Measurements from ENCODE around the gene GNAZ.

Gene GNAZ

DNA sequence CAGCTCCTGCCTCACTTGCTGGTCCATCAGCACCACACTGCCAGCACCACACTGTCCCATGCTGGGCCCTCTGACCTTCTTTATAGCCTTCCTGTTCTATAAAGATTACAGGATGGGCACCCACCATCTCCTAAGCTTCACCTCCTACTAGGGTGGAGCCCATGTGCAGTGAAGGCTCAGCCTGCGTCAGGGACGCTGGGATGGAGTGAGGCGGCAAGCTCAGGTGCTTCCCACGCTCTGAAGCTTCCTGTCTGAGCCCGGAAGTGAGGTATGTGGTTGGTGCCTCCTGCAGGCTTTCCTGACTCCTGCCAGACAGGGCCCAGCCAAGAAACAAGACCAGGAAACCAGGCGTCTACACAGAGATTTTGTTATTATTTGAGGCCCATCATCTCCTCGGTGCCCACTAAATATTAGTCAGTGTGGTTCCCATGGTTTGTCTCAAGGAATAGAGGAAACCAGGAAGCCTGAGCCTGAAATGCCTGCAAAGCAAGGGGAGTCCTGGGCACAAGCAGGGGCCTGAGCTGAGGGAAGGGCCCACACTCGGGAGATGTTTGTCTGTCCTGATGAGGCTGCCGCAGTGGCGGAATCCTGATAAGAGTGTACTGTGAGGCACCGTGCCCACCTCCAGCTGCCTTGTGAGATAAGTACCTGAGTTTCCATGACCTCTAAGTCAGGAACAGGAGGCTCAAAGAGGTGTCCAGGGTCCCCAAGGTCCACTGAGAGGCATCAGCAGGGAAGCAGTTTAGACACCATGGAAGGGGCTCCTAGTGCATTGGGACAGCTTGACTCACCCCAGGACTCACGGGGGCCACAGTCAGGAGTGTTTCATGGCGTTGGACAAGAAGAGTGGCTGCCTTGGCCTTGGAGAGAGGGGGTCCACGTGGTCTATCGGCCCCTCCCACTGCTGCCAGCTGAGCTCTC is 49.4 kb downstream of the GNAZ start:
- CTCF ChIA-PET = interaction anchor here (1.1 to 27.3 kb wide), 4 partner anchors 9 to 162 kb away, joined by 3 to 800 read pairs (median 4); no protein-coding TSS in a partner anchor
- POLR2A ChIA-PET = no interaction called here
- no peak for DNase-seq (ENCODE audit: low read depth, low spot score)
- no peak overlapping the region for H3K4me3 ChIP-seq (ENCODE audit: low read depth, low read length)
- TF ChIP-seq, protein P1, sequence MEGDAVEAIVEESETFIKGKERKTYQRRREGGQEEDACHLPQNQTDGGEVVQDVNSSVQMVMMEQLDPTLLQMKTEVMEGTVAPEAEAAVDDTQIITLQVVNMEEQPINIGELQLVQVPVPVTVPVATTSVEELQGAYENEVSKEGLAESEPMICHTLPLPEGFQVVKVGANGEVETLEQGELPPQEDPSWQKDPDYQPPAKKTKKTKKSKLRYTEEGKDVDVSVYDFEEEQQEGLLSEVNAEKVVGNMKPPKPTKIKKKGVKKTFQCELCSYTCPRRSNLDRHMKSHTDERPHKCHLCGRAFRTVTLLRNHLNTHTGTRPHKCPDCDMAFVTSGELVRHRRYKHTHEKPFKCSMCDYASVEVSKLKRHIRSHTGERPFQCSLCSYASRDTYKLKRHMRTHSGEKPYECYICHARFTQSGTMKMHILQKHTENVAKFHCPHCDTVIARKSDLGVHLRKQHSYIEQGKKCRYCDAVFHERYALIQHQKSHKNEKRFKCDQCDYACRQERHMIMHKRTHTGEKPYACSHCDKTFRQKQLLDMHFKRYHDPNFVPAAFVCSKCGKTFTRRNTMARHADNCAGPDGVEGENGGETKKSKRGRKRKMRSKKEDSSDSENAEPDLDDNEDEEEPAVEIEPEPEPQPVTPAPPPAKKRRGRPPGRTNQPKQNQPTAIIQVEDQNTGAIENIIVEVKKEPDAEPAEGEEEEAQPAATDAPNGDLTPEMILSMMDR (IDR thresholded peaks at IDR 0.05; ENCODE audit: insufficient read depth, low read length, missing control alignments) = no peak

- POLR2A ChIA-PET = interaction anchor here (0.5 kb wide), 1 partner anchor 25 kb away, joined by 3 read pairs; the partner anchor contains the start of gene RAB36
- TF ChIP-seq, protein P1 (IDR thresholded peaks at IDR 0.05; ENCODE audit: insufficient read depth, low read length, missing control alignments) = no peak
- CTCF ChIA-PET = interaction anchor here (0.8 to 27.3 kb wide), 5 partner anchors 11 to 271 kb away, joined by 3 to 800 read pairs (median 3); no protein-coding TSS in a partner anchor
- no peak overlapping the region for H3K4me3 ChIP-seq (ENCODE audit: low read depth, low read length)
- DNase-seq (ENCODE audit: low read depth, low spot score) = no peak
Observed at GRCh38 chr22:23120415-23120899, 50.1 kb downstream of the GNAZ start.

GRCh38 chr22:23121000-23121421 is 50.7 kb downstream of the GNAZ start:
- TF ChIP-seq, protein P1 (IDR thresholded peaks at IDR 0.05; ENCODE audit: insufficient read depth, low read length, missing control alignments) = no peak
- no peak overlapping the region for H3K4me3 ChIP-seq (ENCODE audit: low read depth, low read length)
- POLR2A ChIA-PET = interaction anchor here (0.5 to 0.7 kb wide), 2 partner anchors 24 to 261 kb away, joined by 3 read pairs; partner anchors contain the start of gene RAB36
- CTCF ChIA-PET = interaction anchor here (0.8 to 27.3 kb wide), 3 partner anchors 10 to 272 kb away, joined by 3 to 800 read pairs (median 3); no protein-coding TSS in a partner anchor
- DNase-seq (ENCODE audit: low read depth, low spot score) = no peak

- H3K4me3 ChIP-seq (ENCODE audit: low read depth, low read length) = no peak overlapping the region
- POLR2A ChIA-PET = interaction anchor here (0.7 kb wide), 1 partner anchor 262 kb away, joined by 3 read pairs; no protein-coding TSS in a partner anchor
- no peak for DNase-seq (ENCODE audit: low read depth, low spot score)
- CTCF ChIA-PET = interaction anchor here (0.8 to 27.3 kb wide), 3 partner anchors 50 to 272 kb away, joined by 3 to 800 read pairs (median 4); no protein-coding TSS in a partner anchor
- TF ChIP-seq, protein P1 (IDR thresholded peaks at IDR 0.05; ENCODE audit: insufficient read depth, low read length, missing control alignments) = no peak
Observed at GRCh38 chr22:23121424-23121823, 51.1 kb downstream of the GNAZ start.

DNA sequence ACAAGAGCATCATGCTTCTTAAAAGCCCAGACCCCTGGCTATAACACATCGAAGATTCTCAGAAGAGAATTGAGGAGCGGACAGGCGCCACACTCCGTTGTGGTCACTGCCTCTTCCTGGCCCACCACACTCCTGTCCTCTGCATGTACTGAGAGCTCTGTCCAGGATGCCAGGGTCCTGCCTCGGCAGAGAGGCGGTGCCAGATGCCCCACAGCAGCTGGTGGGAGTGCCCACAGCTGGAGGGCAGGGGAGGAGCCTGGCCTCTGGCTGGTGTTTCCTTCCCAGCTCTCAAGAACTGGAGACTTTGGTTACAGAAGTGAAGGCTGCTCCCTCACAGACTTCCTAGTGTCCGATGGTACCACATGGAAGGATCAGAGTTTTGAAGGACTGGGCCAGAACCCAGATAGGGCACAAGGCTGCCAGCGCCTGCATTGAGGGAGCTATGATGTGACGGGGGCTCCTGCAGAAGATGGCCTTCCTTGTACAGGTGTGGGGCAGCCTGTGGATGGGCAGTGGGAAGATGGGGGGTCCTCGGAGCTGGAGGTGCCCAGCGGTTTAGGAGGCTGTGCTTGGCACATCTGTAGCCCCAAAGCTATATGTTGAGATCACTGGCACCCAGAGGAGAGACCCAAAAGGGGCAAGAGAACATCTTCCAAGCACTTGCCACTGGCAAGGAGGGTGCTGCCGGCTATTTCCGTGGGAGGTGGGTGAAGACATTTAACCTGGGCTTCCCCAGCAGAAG is 52.1 kb downstream of the GNAZ start:
- ChIA-PET CTCF (interaction anchor here (1.1 to 27.3 kb wide), 3 partner anchors 15 to 165 kb away, joined by 3 to 800 read pairs (median 4); no protein-coding TSS in a partner anchor), POLR2A (no interaction called here)
- TF ChIP-seq, protein P1 (IDR thresholded peaks at IDR 0.05; ENCODE audit: insufficient read depth, low read length, missing control alignments) = no peak
- no peak overlapping the region for H3K4me3 ChIP-seq (ENCODE audit: low read depth, low read length)
- no peak for DNase-seq (ENCODE audit: low read depth, low spot score)

Data from AG04449 (cell line).